HFF-Myc (cell line): ENCODE data around the gene AAMP.
A peak's percentile ranks its signal among the peaks of the same experiment; 100 is the strongest.
"Not testable (repeated sequence)": the region's sequence is repeated elsewhere in the genome, so short reads cannot be mapped to it uniquely, and the experiment has no call there.

Experiments used
- DNase-seq: peaks from one replicate; pipeline ENCODE4 v3.0.0-alpha.2; 2011; ENCODE audit warnings: low read depth; ENCODE audit errors: extremely low read depth
- H3K4me3 ChIP-seq: replicated peaks from 2 replicates; pipeline ENCODE4 v1.5.1; 2011; ENCODE audit warnings: low read depth, mild to moderate bottlenecking, control low read depth, low read length
- TF ChIP-seq, protein P1 (sequence below): IDR thresholded peaks from 2 replicates; pipeline ENCODE4 v1.5.1; 2012; ENCODE audit warnings: mild to moderate bottlenecking, low read depth, low read length, control low read depth; ENCODE audit errors: missing control alignments

The AAMP gene, protein sequence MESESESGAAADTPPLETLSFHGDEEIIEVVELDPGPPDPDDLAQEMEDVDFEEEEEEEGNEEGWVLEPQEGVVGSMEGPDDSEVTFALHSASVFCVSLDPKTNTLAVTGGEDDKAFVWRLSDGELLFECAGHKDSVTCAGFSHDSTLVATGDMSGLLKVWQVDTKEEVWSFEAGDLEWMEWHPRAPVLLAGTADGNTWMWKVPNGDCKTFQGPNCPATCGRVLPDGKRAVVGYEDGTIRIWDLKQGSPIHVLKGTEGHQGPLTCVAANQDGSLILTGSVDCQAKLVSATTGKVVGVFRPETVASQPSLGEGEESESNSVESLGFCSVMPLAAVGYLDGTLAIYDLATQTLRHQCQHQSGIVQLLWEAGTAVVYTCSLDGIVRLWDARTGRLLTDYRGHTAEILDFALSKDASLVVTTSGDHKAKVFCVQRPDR

GRCh38 chr2:218269900-218270720 lies at the start of gene AAMP, which contains the start of gene PNKD:
Gene AAMP (minus strand): TSS chr2:218270137. CDS start chr2:218270086, 51 bp downstream.
Gene PNKD (plus strand): TSS chr2:218270519. CDS start chr2:218270536, 17 bp downstream.
- TF ChIP-seq, protein P1, sequence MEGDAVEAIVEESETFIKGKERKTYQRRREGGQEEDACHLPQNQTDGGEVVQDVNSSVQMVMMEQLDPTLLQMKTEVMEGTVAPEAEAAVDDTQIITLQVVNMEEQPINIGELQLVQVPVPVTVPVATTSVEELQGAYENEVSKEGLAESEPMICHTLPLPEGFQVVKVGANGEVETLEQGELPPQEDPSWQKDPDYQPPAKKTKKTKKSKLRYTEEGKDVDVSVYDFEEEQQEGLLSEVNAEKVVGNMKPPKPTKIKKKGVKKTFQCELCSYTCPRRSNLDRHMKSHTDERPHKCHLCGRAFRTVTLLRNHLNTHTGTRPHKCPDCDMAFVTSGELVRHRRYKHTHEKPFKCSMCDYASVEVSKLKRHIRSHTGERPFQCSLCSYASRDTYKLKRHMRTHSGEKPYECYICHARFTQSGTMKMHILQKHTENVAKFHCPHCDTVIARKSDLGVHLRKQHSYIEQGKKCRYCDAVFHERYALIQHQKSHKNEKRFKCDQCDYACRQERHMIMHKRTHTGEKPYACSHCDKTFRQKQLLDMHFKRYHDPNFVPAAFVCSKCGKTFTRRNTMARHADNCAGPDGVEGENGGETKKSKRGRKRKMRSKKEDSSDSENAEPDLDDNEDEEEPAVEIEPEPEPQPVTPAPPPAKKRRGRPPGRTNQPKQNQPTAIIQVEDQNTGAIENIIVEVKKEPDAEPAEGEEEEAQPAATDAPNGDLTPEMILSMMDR: no peak
- H3K4me3 ChIP-seq: peak within 1 kb of the TSS; percentile 96
- DNase-seq: peak; percentile 96

DNA sequence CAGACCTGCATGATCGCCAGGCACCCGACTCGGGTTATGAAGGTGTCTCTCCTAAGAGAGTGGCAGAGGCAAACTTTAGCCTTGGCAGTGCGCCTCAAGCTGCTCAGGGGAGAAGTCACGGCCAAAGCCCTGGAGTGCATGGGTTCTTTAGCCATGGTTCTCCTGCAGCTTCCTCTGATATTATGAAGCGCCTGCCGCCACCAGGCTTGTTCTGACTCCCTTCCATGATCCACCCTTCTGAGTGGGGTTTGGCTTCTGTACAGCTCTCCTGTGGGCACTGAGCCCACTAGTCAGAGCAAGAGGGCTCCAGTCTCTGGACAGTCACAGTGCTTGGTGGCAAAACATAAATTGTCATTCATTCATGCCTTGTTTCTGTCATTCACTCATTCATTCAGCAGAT lies 48.3 kb upstream of the AAMP start:
- TF ChIP-seq, protein P1: no peak
- DNase-seq: no peak
- H3K4me3 ChIP-seq: no peak overlapping the region

- H3K4me3 ChIP-seq: no peak overlapping the region
- TF ChIP-seq, protein P1: no peak
- DNase-seq: no peak
Measured at GRCh38 chr2:218317835-218318234, 47.9 kb upstream of the AAMP start.

DNA sequence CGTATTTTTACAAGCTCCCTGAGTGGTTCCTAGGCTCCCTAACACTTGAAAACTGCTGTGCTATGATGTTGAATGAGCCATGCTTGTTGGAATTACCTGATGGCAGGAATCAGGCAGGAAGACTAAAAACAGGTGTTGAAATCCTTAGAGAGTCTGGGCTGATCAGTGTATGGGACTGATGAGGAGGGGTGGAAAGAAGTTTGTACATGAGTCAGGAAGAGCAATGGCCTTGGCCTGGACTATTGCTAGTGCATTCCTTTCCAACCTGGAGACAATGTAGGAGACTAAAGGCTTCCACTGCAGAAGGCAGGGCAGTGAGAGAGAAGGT lies 47.3 kb upstream of the AAMP start:
- DNase-seq: no peak
- TF ChIP-seq, protein P1: no peak
- no peak overlapping the region for H3K4me3 ChIP-seq

DNA sequence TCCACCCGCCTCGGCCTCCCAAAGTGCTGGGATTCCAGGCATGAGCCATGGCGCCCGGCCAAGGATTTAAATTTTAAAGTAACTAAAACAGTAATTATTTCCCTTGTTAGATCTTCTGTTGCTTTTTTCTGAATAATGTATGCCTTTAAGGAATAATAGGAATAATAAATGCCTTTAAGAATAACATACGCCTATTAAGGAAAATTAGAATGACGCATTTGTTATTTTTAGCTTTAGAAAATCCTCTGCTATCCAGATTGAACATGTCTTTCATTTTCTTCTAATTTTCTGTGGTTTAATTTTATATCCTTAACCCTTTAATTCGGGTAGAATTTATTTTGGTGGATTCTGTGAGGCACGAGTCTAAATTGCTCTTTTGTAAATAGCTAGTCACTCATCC lies 45.5 kb upstream of the AAMP start:
- TF ChIP-seq, protein P1: no peak
- DNase-seq: no peak
- H3K4me3 ChIP-seq: no peak overlapping the region

- DNase-seq, H3K4me3 ChIP-seq: not testable (repeated sequence)
Measured at GRCh38 chr2:218314764-218315163, 44.8 kb upstream of the AAMP start.

- H3K4me3 ChIP-seq: no peak overlapping the region
- DNase-seq: no peak
- TF ChIP-seq, protein P1: no peak
Measured at GRCh38 chr2:218313356-218313755, 43.4 kb upstream of the AAMP start.
